NB4 (cell line): Measurements from ENCODE around the gene MRPL21.

Source experiments
- CTCF ChIP-seq: IDR thresholded peaks from one replicate; pipeline ENCODE4 v1.5.1; 2012; ENCODE audit warnings: low read depth, low read length
- MAX ChIP-seq: IDR thresholded peaks from 2 replicates; pipeline ENCODE4 v1.6.1; 2011; ENCODE audit warnings: low read depth, low read length
- POLR2A ChIP-seq: IDR thresholded peaks from 2 replicates; pipeline ENCODE4 v1.6.1; 2011; ENCODE audit warnings: mild to moderate bottlenecking; ENCODE audit not compliant: insufficient read length; ENCODE audit errors: extremely low read depth

- TF ChIP-seq CTCF (no peak), POLR2A (no peak), MAX (no peak)
Measured at GRCh38 chr11:68942095-68942620, 38.5 kb upstream of the MRPL21 start.
